ENCODE data around the gene VEGFC.

VEGFC gene

GRCh38 chr4:176675810-176676209 lies 116.9 kb downstream of the VEGFC start:
- ATAC-seq: no peak

- no peak for ATAC-seq
These were observed 121.2 kb downstream of the VEGFC start for GRCh38 chr4:176671532-176671931.

GRCh38 chr4:176668324-176668723 lies 124.4 kb downstream of the VEGFC start:
- ATAC-seq: no peak

DNA sequence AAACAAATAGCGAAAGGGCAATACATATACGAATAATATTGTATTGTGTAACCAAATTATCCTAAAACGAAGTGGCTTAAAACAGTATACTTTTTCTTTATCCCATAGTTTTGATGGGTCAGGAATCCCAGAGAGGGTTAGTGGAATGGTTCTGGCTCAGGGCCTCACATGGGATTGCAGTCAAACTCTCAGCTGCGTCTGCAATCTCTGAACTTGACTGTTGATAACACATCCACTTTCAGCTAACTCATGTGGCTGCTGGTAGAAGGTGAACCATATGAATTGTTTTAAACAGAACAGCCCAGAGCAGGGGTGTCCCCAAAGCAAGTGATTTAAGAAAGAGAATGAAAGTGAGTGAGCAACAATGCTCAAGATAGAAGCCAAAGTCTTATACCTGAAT lies 127.8 kb downstream of the VEGFC start:
- no peak for ATAC-seq

DNA sequence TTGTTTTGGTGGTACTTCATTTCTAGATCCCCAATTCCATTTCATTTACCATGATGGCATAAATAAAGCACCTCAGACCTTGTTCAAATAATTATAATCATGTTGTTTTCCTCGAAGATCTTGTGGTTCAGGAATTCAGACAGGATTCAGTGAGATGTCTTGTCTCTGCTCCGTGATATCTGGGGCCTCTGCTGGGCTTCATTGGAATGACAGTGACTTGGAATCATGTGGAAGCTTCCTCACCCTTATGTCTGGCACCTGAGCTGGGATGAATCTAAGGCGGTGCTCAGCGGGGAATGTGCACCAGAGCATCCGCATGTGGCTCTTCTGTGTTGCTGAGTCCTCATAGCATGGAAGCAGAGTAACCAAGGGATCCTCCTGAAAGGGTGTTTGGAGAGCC lies 132.2 kb downstream of the VEGFC start:
- ATAC-seq: no peak

DNA sequence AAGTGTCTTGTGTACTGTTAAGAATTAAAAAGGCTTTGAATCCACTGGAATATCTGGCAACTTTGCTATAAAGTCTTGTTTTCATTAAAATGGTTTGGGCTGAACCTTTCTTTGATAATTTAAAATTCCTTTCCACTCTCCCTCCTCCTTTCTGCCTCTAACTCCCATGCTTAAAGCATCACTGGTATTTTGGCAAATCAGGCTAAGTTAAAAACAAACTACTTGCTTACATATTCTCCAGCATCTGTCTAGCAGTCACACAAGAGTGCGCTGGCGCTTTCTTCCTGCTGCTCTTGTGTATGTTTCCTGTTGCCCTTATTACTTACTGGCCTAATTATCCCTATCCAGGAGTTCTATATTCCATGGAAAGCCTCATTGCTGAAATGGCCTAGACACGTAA lies 136.6 kb downstream of the VEGFC start:
- no peak for ATAC-seq

GRCh38 chr4:176654565-176655216 lies 138.0 kb downstream of the VEGFC start:
- ATAC-seq: no peak

GRCh38 chr4:176653401-176654220 lies 139.1 kb downstream of the VEGFC start:
- ATAC-seq: no peak

- no peak for ATAC-seq
These were observed 146.4 kb downstream of the VEGFC start for GRCh38 chr4:176646311-176646710.

- no peak for ATAC-seq
These were observed 147.3 kb downstream of the VEGFC start for GRCh38 chr4:176645246-176645960.

DNA sequence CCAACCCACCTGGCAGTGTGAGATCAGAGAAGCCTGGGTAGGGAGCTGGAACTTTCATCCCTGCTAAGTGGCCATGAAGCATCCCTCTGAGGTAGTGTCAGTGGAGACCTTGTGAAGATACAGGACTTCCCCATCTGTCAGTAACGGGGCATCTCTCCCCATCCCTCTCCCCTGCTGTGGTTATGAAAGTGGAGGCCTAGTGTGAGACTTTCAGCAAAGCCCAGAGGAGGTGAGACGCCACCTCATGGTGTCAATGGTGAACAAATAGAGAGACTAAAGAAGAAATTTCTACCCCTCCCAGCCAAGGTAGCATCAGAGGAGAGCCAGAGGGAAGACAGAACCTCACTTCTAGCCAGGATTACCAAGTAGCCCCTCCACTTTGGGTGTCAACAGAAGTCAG lies 150.2 kb downstream of the VEGFC start:
- no peak for ATAC-seq

DNA sequence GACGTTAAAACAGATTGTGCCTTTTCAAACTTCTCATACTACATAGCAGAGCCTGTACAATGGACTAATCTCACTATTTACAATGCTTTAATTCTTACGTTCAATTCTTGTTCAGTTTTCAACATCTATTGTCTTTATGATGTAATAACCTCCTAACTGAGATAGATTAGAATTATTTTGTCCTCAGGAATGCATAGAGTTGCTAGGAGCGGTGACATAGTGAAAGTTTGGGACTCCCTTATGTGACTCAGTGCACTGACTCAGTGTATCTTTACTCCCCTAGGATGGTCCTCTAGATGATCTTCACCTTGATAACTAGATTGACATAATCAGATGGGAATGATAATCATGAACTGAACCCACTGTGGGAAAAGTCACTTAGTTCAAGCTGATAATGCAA lies 151.5 kb downstream of the VEGFC start:
- no peak for ATAC-seq

DNA sequence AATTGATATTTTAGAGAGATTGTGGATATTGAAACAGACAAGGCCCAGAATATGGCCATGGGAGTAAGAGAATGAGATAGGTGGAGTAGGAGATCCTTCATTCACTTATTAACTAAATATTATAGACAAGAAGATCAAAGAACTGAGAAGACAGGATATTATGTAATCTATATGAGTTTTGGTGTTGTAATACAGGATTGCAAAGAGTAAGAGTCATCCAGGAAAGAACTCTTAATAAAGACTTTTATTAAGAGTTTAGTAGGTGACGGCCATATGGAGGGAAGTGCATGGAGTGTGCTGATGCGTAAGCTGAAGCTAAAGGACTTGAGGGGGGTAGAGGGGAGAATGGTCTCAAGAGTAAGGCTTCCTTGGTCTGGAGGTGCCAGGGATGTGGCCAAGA lies 153.7 kb downstream of the VEGFC start:
- no peak for ATAC-seq

GRCh38 chr4:176636292-176636691 lies 156.4 kb downstream of the VEGFC start:
- no peak for ATAC-seq

- ATAC-seq: no peak
These were observed 157.1 kb downstream of the VEGFC start for GRCh38 chr4:176635372-176636261.

Measured in activated CD4-positive, CD25-positive, alpha-beta regulatory T cell treated with anti-CD3 and anti-CD28 coated beads, Interleukin-2, amount 50 U/mL, for 24 hours (primary cell).